Measurements from ENCODE around the gene ERN1.

The ERN1 gene

DNA sequence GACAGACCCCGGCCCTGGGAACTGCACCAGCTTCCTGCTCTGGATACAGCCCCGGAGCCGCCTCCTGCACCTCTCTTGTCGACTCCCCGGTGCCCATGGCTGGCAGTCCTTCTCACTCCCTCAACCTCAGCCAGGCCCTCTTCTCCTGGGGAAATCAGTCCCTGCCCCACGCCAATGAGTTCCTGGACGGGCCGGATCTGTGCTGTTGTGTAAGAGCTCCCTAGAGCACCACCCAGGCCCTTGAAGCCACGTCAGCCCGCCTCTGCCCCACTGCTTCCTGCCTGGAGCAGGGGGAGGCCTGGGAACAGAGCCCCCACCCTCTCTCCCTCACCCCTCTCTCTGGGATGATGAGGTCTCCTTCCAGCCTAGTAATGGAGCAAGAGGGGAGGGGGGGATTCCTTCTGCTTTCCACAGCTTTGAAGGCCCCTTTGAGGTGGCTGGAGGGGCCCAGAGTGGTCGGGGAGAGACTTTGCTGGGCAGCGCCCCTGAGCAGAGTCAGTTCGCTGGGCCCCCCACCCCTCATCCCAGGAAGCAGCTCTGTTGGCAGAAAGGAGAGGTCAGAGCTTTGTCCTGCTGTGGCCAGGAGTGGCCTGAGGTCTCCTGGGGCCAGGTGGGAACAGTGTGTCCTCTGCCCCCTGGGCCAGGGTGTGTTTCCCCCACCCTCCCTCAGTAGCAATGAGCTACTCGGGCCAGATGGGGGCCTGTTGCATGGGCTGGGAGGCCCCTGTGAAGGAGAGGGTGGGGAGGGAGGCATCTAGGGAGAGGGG, 128.0 kb downstream of the ERN1 start:
- no peak for DNase-seq

DNA sequence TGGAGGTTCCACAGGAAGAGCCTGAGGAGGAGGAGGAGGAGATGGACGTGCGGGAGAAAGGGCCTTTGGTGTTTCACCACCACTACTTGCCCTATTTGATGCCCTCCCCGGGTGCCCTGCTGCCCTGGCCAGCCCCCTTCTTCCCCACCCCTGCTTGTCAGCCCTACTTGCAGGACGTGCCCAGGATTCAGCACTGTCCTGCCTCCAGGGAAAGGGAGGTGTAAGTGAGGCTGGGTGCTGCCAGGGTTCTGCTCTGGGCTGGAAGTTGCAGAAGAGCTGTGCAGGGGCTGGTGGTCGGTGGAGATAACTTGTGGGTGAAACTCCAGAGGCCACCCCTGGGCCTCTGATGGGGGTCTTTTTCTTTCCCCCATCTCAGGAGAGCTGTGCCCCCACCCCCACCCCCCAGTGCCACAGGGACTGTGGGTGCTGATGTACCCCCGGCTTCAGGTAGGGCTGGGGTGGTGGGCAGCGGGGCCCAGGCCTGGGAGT, 128.8 kb downstream of the ERN1 start:
- no peak for DNase-seq

DNA sequence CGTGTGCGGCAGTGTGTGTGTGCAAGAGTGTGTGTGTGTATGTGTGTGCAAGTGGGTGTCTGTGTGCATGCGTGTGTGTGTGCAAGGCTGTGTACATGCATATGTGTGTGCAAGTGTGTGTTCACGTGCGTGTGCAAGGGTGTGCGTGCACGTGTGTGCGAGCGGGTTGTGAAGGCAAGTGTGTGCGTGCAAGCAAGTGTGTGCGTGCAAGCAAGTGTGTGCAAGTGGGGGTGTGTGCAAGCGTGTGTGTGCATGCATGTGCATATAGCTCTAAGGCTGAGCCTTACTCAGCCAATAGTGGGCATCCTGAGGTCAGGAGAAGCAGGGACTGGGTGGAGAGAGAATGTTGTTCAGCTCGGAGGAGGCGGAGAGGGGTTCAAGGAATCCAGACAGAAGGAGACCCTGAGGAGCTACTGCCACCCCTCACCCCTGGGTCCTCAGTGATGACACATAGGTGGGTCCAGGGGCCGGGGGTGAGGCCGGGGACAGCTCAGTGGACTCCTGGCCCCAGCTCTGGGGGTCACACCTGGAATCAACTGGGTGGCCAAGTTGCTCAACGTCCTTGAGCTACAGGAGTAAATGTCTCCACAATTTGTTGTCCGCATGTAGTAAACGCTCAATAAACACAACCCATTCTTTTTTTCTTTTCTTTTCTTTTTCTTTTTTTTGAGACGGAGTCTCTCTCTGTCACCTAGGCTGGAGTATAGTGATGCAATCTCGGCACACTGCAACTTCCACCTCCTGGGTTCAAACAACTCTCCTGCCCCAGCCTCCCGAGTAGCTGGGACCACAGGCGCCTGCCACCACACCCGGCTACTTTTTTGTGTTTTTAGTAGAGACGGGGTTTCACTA, 130.0 kb downstream of the ERN1 start:
- DNase-seq: no peak

DNA sequence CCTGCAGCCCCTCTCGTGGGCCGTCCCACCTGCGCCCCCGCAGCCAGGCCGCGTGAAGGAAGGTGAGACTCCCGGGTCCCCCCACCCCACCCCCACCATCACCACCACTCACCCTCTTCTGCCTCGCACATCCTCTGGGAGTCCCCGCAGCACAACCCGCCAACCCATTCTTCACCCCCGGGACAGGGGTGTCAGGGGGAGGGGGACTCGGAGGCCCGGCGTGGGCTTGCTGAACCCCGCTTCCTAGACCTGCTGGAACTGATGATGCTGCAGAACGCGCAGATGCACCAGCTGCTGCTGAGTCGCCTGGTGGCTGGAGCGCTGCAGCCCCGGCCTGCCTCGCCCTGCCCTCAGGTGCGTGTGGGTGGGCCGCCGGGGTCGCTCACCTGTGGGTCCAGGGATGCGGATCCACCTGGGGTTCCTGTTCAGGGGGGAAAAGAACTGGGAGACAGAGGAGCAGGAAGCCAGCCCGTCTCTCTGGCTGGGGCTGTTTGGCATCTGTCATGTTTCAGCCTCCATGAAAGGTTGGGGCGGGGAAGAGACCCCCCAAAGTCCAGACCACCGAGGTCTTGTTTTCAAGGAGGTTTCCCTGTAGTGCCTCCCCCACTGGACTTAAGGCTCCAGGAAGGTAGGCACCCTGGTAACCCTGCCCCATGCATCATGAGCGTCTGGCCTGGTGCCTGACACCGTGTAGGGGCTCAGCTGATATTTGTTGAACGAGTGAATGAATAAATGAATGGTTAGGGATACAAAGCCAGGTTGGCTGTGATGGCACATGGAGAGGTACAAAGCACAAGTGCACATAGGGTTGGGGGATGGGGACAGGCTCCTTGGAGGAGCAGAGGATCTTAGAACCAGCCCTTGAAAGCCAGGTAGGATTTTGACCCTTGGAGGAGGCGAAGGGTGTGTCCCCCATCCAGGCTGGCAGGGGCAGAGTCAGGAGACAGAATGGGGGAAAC, 130.9 kb downstream of the ERN1 start:
- DNase-seq: no peak

DNA sequence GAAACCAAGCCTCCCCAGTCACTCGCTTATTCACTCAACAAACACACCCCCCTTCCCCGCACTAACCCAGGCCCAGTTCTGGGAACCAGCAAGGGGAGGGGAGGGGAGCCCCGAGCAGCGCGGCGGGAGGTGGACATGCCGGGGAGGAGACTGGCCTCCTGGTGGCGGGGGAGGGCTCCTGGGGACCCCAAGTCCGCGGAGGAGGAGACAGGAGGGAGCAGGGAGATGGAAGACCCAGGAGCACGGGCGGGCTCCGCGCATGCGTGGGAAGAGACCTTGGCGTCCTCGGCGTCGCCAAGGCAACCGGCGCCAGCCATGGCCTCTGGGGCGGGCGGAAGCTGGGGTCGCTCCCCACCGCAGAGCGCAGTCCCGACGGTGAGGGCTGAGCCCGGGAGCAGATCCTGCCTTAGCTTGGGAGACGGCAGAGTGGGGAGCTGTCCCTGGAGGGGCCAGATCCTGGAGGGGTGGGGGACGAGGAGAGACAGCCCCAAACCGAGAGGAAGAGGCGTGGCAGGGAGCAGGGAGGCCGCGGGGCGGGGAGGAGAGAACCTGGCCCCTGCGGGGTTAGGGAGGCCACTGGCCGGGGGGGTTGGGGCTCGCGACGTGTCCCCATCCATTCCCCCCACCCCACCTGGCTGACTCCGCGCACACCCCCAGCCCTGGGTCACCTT, 131.8 kb downstream of the ERN1 start, which contains the start of gene PRR29:
Gene PRR29, plus strand, starts transcription at position 302 of the 671 bp plus-strand sequence. Its CDS starts 14 bp downstream, at position 316.
- peak; percentile 73 for DNase-seq

DNA sequence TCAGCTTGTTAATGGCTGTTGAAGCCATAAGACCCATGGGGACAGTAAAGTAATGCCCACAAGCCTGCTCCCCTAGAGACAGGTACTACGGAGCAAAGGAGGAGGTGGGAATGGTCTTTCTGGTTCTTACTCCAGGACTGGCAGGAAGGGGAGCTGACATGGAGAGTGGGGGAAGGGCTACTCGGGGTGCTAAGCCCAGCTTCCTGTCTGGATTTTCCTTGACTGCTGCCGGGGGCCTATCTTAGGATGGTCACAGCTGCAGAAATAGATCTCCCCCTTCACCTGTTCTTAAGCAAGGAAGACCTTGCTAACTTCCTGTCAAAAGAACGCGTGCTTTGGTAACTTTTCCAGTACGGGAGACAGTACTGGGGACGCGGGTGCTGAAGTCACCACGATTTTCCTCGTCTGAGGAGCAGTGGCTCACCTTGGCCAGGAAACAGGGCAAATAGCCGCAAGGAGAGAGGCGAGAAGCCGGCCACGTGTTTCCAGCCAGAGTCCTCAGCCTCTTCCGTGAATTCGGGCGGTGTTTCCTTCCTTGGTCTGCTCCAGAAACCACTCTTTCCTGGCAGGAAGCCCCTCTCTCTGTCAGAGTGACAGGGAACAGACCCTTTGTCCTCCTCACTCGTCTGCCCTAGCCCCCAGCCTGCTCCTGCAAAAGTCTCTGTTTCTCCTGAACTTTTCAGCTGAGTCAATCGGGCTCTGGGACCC, 132.4 kb downstream of the ERN1 start:
- DNase-seq: no peak

DNA sequence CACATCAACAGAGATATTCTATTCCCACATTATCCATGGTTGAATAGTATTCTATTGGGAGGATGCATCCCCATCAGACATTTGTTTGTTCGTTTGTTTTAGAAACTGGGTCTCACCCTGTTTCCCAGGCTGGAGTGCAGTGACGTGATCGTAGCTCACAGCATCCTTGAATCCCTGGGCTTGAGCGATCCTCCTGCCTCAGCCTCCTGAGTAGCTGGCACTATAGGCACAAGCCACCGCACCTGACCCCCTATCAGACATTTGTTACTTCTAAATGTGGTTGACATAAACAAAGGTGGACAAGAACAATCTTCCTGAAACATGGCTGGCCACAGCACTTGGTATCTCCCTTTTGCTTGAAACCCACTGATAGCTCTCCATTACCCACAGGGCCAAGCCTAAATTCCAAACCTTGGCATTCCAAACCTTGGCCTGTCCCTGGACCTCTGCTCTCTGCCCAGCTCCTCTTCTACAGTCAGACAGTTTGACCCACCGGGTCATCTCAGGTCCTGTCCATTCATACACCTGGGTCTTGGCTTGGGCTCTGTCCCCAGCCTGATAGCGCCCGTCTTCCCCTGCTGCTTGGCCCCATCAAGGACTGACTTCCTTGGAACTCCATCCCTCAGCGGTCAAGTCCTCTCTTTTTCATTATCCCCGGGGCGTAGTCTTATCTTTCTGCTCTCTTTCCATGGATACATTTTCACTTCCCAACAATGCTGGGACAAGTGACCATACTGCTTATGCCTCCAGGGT, 133.3 kb downstream of the ERN1 start:
- DNase-seq: no peak

DNA sequence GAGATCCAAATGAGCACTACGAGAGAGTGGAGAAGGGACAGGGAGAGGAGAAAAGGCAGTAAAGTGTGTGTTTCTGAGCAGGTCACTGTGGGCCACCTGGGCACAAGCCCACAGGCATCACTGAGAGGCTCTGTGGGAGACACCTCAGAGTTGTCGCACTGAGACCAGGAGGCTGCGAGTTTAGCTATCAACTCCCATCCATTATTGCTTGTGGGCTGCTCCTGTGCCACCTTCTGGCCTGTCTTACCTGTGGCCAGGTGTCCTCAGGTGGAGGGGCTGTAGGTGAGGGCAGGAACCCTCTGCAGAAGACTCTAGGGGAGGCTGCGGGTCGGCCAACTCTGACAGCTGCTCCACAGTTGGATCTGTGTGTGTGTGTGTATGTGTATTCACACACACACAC, 134.3 kb downstream of the ERN1 start:
- no peak for DNase-seq

DNA sequence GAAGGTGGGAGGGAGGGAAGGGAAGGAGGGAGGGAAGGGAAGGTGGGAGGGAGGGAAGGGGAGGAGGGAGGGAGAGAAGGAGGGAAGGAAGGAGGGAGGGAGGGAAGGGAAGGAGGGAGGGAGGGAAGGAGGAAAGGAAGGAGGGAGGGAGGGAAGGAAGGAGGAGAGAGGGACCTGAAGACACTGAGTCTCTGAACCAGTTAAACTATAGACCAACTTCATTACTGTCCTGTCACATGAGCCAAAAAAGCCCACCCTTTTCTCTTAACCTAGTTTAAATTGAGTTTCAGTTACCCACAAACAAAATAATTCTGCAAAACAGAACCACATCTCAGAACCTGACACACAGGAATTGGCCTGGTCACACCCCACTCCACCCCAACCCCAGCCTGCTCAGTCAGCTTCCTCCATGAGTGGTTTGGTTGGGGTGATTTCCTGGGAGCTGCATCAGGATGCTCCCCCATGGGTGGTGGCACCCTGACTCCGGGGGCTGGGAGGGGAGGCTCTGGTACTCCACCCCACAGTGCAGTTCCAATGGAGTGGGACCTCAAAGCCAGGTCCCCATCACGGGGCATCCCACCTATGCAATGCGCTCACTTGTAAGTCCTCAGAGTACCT, 136.5 kb downstream of the ERN1 start:
- no peak for DNase-seq

DNA sequence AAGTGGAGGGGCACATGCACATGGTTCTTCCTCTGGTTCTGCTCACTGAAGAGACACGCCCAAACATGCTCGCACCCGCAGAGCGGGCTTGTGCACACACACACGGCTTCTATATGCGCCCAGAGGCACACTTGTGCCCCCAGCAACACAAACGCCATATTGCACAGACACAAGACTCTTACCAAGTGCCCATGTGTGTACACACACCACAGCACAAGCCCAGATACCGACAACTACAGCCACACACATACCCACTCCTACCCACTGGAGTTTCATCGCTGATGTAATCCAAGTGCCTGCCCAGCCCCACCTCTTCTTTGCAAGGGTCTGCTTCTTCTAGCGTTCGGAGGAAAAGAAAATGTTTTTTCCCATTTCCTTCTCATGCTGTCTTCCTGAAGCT, 138.3 kb downstream of the ERN1 start:
- DNase-seq: no peak

DNA sequence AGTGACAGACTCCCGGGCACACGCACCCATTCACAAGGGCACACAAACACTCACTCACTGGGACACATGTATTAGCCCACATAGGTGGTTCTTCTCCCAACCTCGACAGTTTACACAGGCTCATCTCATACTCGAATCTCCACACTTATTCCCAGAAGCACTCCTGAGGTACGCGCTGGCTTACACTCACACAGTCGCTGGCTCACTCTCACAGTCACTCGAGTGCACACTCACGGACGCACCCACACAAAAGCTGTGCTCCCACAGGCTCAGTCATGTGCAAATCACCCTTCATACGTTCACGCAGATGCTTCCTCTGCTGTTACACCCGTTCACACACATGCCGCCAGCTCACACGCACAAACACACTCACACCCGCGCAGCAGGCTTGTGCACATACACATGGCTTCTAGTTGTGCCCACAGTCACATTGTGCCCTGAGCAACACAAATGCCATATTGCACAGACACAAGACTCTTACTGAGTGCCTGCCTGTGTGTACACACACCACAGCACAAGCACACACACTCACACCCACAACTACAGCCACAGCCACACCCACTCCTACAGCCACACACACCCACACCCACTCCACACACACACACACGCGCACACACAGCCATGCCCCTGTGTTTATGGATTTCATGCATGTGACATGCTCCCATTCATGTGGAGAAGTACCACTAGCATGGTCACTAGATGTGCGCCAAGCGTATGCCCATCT, 140.2 kb downstream of the ERN1 start:
- DNase-seq: no peak

Measured in stimulated activated CD4-positive, alpha-beta T cell treated with anti-CD3 and anti-CD28 coated beads, Interleukin-4, amount 100 ng/mL, for 1 hour (primary cell).